Stimulated activated CD4-positive, alpha-beta T cell treated with anti-CD3 and anti-CD28 coated beads, Interleukin-1b, Interleukin-23, amount 100 ng/mL, for 48 hours (primary cell): Measurements from ENCODE around the gene PAPPA2.

Experiments
- DNase-seq: peaks from one replicate; pipeline ENCODE4 v3.0.0-alpha.2; 2020

PAPPA2 gene

GRCh38 chr1:176499671-176500070, 36.7 kb downstream of the PAPPA2 start:
- DNase-seq: no peak

GRCh38 chr1:176501599-176501998, 38.6 kb downstream of the PAPPA2 start:
- no peak for DNase-seq

- DNase-seq: no peak
Observed at GRCh38 chr1:176504848-176505553, 42.0 kb downstream of the PAPPA2 start.

- no peak for DNase-seq
Observed at GRCh38 chr1:176512966-176513365, 50.0 kb downstream of the PAPPA2 start.

- no peak for DNase-seq
Observed at GRCh38 chr1:176515310-176515709, 52.3 kb downstream of the PAPPA2 start.

GRCh38 chr1:176517484-176517883, 54.5 kb downstream of the PAPPA2 start:
- DNase-seq: peak; percentile 5

- no peak for DNase-seq
Observed at GRCh38 chr1:176521211-176521610, 58.2 kb downstream of the PAPPA2 start.

- DNase-seq: no peak
Observed at GRCh38 chr1:176522310-176522845, 59.4 kb downstream of the PAPPA2 start.

- no peak for DNase-seq
Observed at GRCh38 chr1:176529395-176530090, 66.6 kb downstream of the PAPPA2 start.

GRCh38 chr1:176531036-176531435, 68.1 kb downstream of the PAPPA2 start:
- no peak for DNase-seq

- no peak for DNase-seq
Observed at GRCh38 chr1:176531921-176532897, 69.2 kb downstream of the PAPPA2 start.

GRCh38 chr1:176533020-176533419, 70.0 kb downstream of the PAPPA2 start:
- no peak for DNase-seq

- DNase-seq: no peak
Observed at GRCh38 chr1:176536588-176536987, 73.6 kb downstream of the PAPPA2 start.

- no peak for DNase-seq
Observed at GRCh38 chr1:176539018-176539417, 76.0 kb downstream of the PAPPA2 start.

- DNase-seq: no peak
Observed at GRCh38 chr1:176540428-176540827, 77.5 kb downstream of the PAPPA2 start.

- DNase-seq: no peak
Observed at GRCh38 chr1:176541663-176542062, 78.7 kb downstream of the PAPPA2 start.

GRCh38 chr1:176542352-176542751, 79.4 kb downstream of the PAPPA2 start:
- DNase-seq: no peak

- no peak for DNase-seq
Observed at GRCh38 chr1:176543360-176544129, 80.6 kb downstream of the PAPPA2 start.

GRCh38 chr1:176545034-176545639, 82.2 kb downstream of the PAPPA2 start:
- DNase-seq: no peak

- no peak for DNase-seq
Observed at GRCh38 chr1:176546825-176547224, 83.8 kb downstream of the PAPPA2 start.

- no peak for DNase-seq
Observed at GRCh38 chr1:176551146-176551545, 88.2 kb downstream of the PAPPA2 start.
